Liver (tissue), 9 donors: ENCODE data around the gene SUGCT. TPM values are rescaled to one million over a fixed set of nuclear protein-coding genes. Genes with fewer than 3 reads are reported as not detected.

ENCODE experiments used
- DNase-seq: peaks from one replicate; pipeline ENCODE4 v3.0.0-alpha.2; 2017; ENCODE audit warnings: low spot score
- H3K27ac ChIP-seq, 2 donors: one replicate each; pipeline ENCODE4 v1.7.0; 2013; ENCODE audit warnings: inconsistent platforms in 2 of 2, low read length in 2 of 2, control low read depth in 1 of 2, low read depth in 1 of 2, mild to moderate bottlenecking in 1 of 2
- H3K27me3 ChIP-seq, 4 donors: one replicate each; pipeline versions ENCODE4 v1.6.1 to v1.7.0; 2013; ENCODE audit warnings: low read length in 3 of 4, inconsistent platforms in 1 of 4, mild to moderate bottlenecking in 1 of 4, moderate library complexity in 1 of 4; ENCODE audit not compliant: control insufficient read depth in 4 of 4, insufficient read depth in 4 of 4
- H3K36me3 ChIP-seq, 4 donors: one replicate each; pipeline versions ENCODE4 v1.6.1 to v1.7.0; 2013; ENCODE audit warnings: low read length in 3 of 4, mild to moderate bottlenecking in 3 of 4, low read depth in 1 of 4, moderate library complexity in 1 of 4; ENCODE audit not compliant: control insufficient read depth in 4 of 4, insufficient read depth in 3 of 4
- H3K4me1 ChIP-seq, 4 donors: one replicate each; pipeline versions ENCODE4 v1.6.1 to v1.7.0; 2013; ENCODE audit warnings: low read length in 3 of 4, mild to moderate bottlenecking in 3 of 4, moderate library complexity in 1 of 4; ENCODE audit not compliant: control insufficient read depth in 4 of 4, insufficient read depth in 4 of 4
- H3K4me3 ChIP-seq, 3 donors: one replicate each; pipeline versions ENCODE4 v1.6.1 to v1.7.0; 2013; ENCODE audit warnings: low read length in 3 of 3, control low read depth in 1 of 3, low read depth in 1 of 3, mild to moderate bottlenecking in 1 of 3
- H3K9ac ChIP-seq, 2 donors: one replicate each; pipeline ENCODE4 v1.7.0; 2013; ENCODE audit warnings: low read length in 2 of 2, mild to moderate bottlenecking in 2 of 2, moderate library complexity in 2 of 2, control low read depth in 1 of 2, low read depth in 1 of 2
- H3K9me3 ChIP-seq, 4 donors: one replicate each; pipeline versions ENCODE4 v1.6.1 to v1.7.0; 2013; ENCODE audit warnings: low read length in 3 of 4; ENCODE audit not compliant: control insufficient read depth in 4 of 4
- ATF3 ChIP-seq: IDR thresholded peaks from 2 replicates; pipeline ENCODE4 v1.6.1; 2016; ENCODE audit warnings: antibody characterized with exemption
- CTCF ChIP-seq: fragments of 150-350 bp; IDR thresholded peaks from 2 replicates; pipeline ENCODE4 v1.5.1; 2017; ENCODE audit warnings: improper control_type of control experiment, low read depth, low read length; ENCODE audit not compliant: missing input control
- EGR1 ChIP-seq, 2 donors: IDR thresholded peaks; 2 replicates each; pipeline ENCODE4 v1.6.1; 2016 to 2018; ENCODE audit warnings: antibody characterized with exemption in 2 of 2, low read depth in 2 of 2
- FOXA1 ChIP-seq: IDR thresholded peaks from 2 replicates; pipeline ENCODE4 v1.6.1; 2016; ENCODE audit warnings: antibody characterized with exemption
- FOXA2 ChIP-seq: IDR thresholded peaks from 2 replicates; pipeline ENCODE4 v1.6.1; 2016; ENCODE audit warnings: antibody characterized with exemption
- HNF4A ChIP-seq, 2 donors: conservative IDR thresholded peaks; 2 replicates each; pipeline ENCODE4 v1.6.1; 2016; ENCODE audit warnings: antibody characterized with exemption in 2 of 2, mild to moderate bottlenecking in 2 of 2
- MAX ChIP-seq: IDR thresholded peaks from 2 replicates; pipeline ENCODE4 v1.6.1; 2016; ENCODE audit warnings: antibody characterized with exemption
- NR2F2 ChIP-seq: IDR thresholded peaks from 2 replicates; pipeline ENCODE4 v1.6.1; 2016; ENCODE audit warnings: antibody characterized with exemption
- RAD21 ChIP-seq, 2 donors: IDR thresholded peaks; 2 replicates each; pipeline ENCODE4 v1.6.1; 2016; ENCODE audit warnings: antibody characterized with exemption in 2 of 2, mild to moderate bottlenecking in 2 of 2
- REST ChIP-seq: IDR thresholded peaks from 2 replicates; pipeline ENCODE4 v1.6.1; 2016; ENCODE audit warnings: antibody characterized with exemption, mild to moderate bottlenecking
- SP1 ChIP-seq: IDR thresholded peaks from 2 replicates; pipeline ENCODE4 v1.6.1; 2018; ENCODE audit warnings: antibody characterized with exemption, mild to moderate bottlenecking
- YY1 ChIP-seq: IDR thresholded peaks from 2 replicates; pipeline ENCODE4 v1.6.1; 2016; ENCODE audit warnings: antibody characterized with exemption, mild to moderate bottlenecking
- ZBTB33 ChIP-seq: IDR thresholded peaks from 2 replicates; pipeline ENCODE4 v1.6.1; 2016; ENCODE audit warnings: antibody characterized with exemption
- WGBS: extraction: QIAGEN DNeasy Blood & Tissue Kit; methylation state at CpG from one replicate; pipeline ENCODE4 v1.1.7; 2013; 5-methylcytosine and 5-hydroxymethylcytosine counted together
- polyA plus RNA-seq, 2 donors: library from polyadenylated mRNA; stranded (reverse) in 1 of 2; unstranded in 1 of 2; fragments of 200-250 nt in 1 of 2; fragments of >200 nt in 1 of 2; fragmentation: Nextera tagmentation in 1 of 2; extraction: Ambion mirVana in 1 of 2; gene quantifications; one replicate each; pipeline versions ENCODE4 v1.2.1 to v1.2.3, GENCODE V29; 2013 to 2015
- total RNA-seq, 2 donors: library from RNA; depleted of rRNA; stranded (reverse); fragments of >200 nt; gene quantifications; one replicate each; pipeline ENCODE4 v1.2.3, GENCODE V29; 2014
- donor health status: healthy.
- donor health status: healthy.
- donor health status: healthy.
- donor health status: healthy.
- donor health status: healthy.

Gene SUGCT
- total and polyA plus RNA-seq, 4 donors = 6.2 to 11.9 (median 9.9) TPM

- no peak for TF ChIP-seq ZBTB33
- no peak for TF ChIP-seq SP1
- TF ChIP-seq FOXA1 = no peak
- TF ChIP-seq HNF4A (conservative IDR thresholded peaks at IDR 0.05) = no peak
- TF ChIP-seq EGR1 (IDR thresholded peaks at IDR 0.05; ENCODE audit: low read depth in 2 of 2) = no peak
- no peak for TF ChIP-seq NR2F2
- TF ChIP-seq FOXA2 = no peak
- no peak for TF ChIP-seq RAD21 (IDR thresholded peaks at IDR 0.05)
- TF ChIP-seq MAX = no peak
- TF ChIP-seq YY1 = no peak
- TF ChIP-seq ATF3 = no peak
Observed at GRCh38 chr7:40186586-40186985, 51.8 kb downstream of the SUGCT start (continued).

- Histone ChIP-seq H3K4me3 (no peak overlapping the region), H3K36me3 (peaks cover 0 to 4% (median 2%) of the 10 kb centered on the region in 4 donors), H3K27me3 (no peaks in the 10 kb centered on the region), H3K27ac (no peak overlapping the region), H3K4me1 (no peaks in the 10 kb centered on the region), H3K9ac (no peak overlapping the region), H3K9me3 (no peaks in the 10 kb centered on the region)
- no peak for TF ChIP-seq REST
- no peak for TF ChIP-seq FOXA1
- no peak for TF ChIP-seq RAD21 (IDR thresholded peaks at IDR 0.05)
- TF ChIP-seq MAX = no peak
- TF ChIP-seq HNF4A (conservative IDR thresholded peaks at IDR 0.05) = no peak
- no peak for TF ChIP-seq EGR1 (IDR thresholded peaks at IDR 0.05; ENCODE audit: low read depth in 2 of 2)
- no peak for TF ChIP-seq CTCF
- TF ChIP-seq NR2F2 = no peak
- TF ChIP-seq SP1 = no peak
- no peak for TF ChIP-seq ATF3
- no peak for DNase-seq
- 99% methylated on average over 2 of the region's 2 CpGs for WGBS
Observed at GRCh38 chr7:40192036-40192435, 57.2 kb downstream of the SUGCT start.
